GM18861 (cell line): ENCODE results near the gene NT5E.

Experiments used
- ATAC-seq: cut with Tn5 transposase; IDR thresholded peaks from one replicate; pipeline ENCODE4 v1.9.1; 2021; ENCODE audit not compliant: unreplicated experiment

NT5E gene

GRCh38 chr6:85421181-85421580 is 28.7 kb upstream of the NT5E start:
- no peak for ATAC-seq

GRCh38 chr6:85421972-85422371 is 27.9 kb upstream of the NT5E start:
- no peak for ATAC-seq

- no peak for ATAC-seq
These were observed 26.9 kb upstream of the NT5E start for GRCh38 chr6:85422996-85423395.

GRCh38 chr6:85424981-85425380 is 24.9 kb upstream of the NT5E start:
- ATAC-seq, result no peak

GRCh38 chr6:85425997-85426396 is 23.9 kb upstream of the NT5E start:
- ATAC-seq, result no peak

GRCh38 chr6:85428486-85428885 is 21.4 kb upstream of the NT5E start:
- no peak for ATAC-seq

GRCh38 chr6:85429346-85429745 is 20.5 kb upstream of the NT5E start:
- no peak for ATAC-seq

- ATAC-seq, result no peak
These were observed 18.6 kb upstream of the NT5E start for GRCh38 chr6:85431271-85431670.

- no peak for ATAC-seq
These were observed 17.3 kb upstream of the NT5E start for GRCh38 chr6:85432554-85432953.

- no peak for ATAC-seq
These were observed 14.0 kb upstream of the NT5E start for GRCh38 chr6:85435851-85436250.

GRCh38 chr6:85436411-85436810 is 13.5 kb upstream of the NT5E start:
- no peak for ATAC-seq

GRCh38 chr6:85436939-85437495 is 12.9 kb upstream of the NT5E start:
- no peak for ATAC-seq

GRCh38 chr6:85443349-85444117 is 6.3 kb upstream of the NT5E start:
- no peak for ATAC-seq

GRCh38 chr6:85449388-85449817 is 480 bp upstream of the NT5E start:
- peak; percentile 52 for ATAC-seq

- no peak for ATAC-seq
These were observed 1.9 kb downstream of the NT5E start for GRCh38 chr6:85451565-85452306.

GRCh38 chr6:85452441-85452881 is 2.6 kb downstream of the NT5E start:
- ATAC-seq, result no peak

GRCh38 chr6:85453052-85453451 is 3.2 kb downstream of the NT5E start:
- no peak for ATAC-seq

GRCh38 chr6:85453490-85453889 is 3.6 kb downstream of the NT5E start:
- ATAC-seq, result peak; percentile 30

- ATAC-seq, result no peak
These were observed 5.7 kb downstream of the NT5E start for GRCh38 chr6:85455471-85456026.

GRCh38 chr6:85456782-85457181 is 6.9 kb downstream of the NT5E start:
- ATAC-seq, result no peak

GRCh38 chr6:85458184-85458583 is 8.3 kb downstream of the NT5E start:
- ATAC-seq, result no peak

GRCh38 chr6:85458782-85459181 is 8.9 kb downstream of the NT5E start:
- ATAC-seq, result no peak
